ENCODE measurements around the gene QRSL1.
"Not testable (repeated sequence)": the region's sequence is repeated elsewhere in the genome, so short reads cannot be mapped to it uniquely, and the experiment has no call there.

QRSL1 gene

GRCh38 chr6:106619223-106619622 lies 10.2 kb upstream of the QRSL1 start:
- no peak overlapping the region for H3K27ac ChIP-seq
- TF ChIP-seq CTCF (IDR thresholded peaks at IDR 0.05; ENCODE audit: low read depth, low read length) = no peak
- DNase-seq = no peak
- H3K36me3 ChIP-seq = no peaks in the 10 kb centered on the region
- H3K27me3 ChIP-seq (ENCODE audit: insufficient read depth, low read depth, severe bottlenecking) = no peaks in the 10 kb centered on the region
- no peaks in the 10 kb centered on the region for H3K9me3 ChIP-seq (ENCODE audit: severe bottlenecking)
- H3K4me3 ChIP-seq (ENCODE audit: low read depth, low read length) = no peak overlapping the region

GRCh38 chr6:106620931-106621672 lies 8.3 kb upstream of the QRSL1 start:
- no peaks in the 10 kb centered on the region for H3K27me3 ChIP-seq (ENCODE audit: insufficient read depth, low read depth, severe bottlenecking)
- no peak overlapping the region for H3K4me3 ChIP-seq (ENCODE audit: low read depth, low read length)
- no peaks in the 10 kb centered on the region for H3K36me3 ChIP-seq
- no peak for DNase-seq
- H3K27ac ChIP-seq = no peak overlapping the region
- no peaks in the 10 kb centered on the region for H3K9me3 ChIP-seq (ENCODE audit: severe bottlenecking)
- TF ChIP-seq CTCF (IDR thresholded peaks at IDR 0.05; ENCODE audit: low read depth, low read length) = no peak

- no peak for TF ChIP-seq CTCF (IDR thresholded peaks at IDR 0.05; ENCODE audit: low read depth, low read length)
- Histone ChIP-seq H3K9me3 (ENCODE audit: severe bottlenecking) (no peaks in the 10 kb centered on the region), H3K4me3 (ENCODE audit: low read depth, low read length) (no peak overlapping the region), H3K27me3 (ENCODE audit: insufficient read depth, low read depth, severe bottlenecking) (no peaks in the 10 kb centered on the region), H3K27ac (no peak overlapping the region), H3K36me3 (no peaks in the 10 kb centered on the region)
- DNase-seq = no peak
Observed at GRCh38 chr6:106622412-106622811, 7.0 kb upstream of the QRSL1 start.

GRCh38 chr6:106623039-106623438 lies 6.3 kb upstream of the QRSL1 start:
- no peak for DNase-seq
- Histone ChIP-seq H3K27me3 (ENCODE audit: insufficient read depth, low read depth, severe bottlenecking) (no peaks in the 10 kb centered on the region), H3K9me3 (ENCODE audit: severe bottlenecking) (no peaks in the 10 kb centered on the region), H3K27ac (no peak overlapping the region), H3K36me3 (no peaks in the 10 kb centered on the region), H3K4me3 (ENCODE audit: low read depth, low read length) (no peak overlapping the region)
- TF ChIP-seq CTCF (IDR thresholded peaks at IDR 0.05; ENCODE audit: low read depth, low read length) = no peak

GRCh38 chr6:106626485-106626884 lies 2.9 kb upstream of the QRSL1 start:
- no peaks in the 10 kb centered on the region for H3K27me3 ChIP-seq (ENCODE audit: insufficient read depth, low read depth, severe bottlenecking)
- H3K36me3 ChIP-seq = no peaks in the 10 kb centered on the region
- no peak for DNase-seq
- H3K27ac ChIP-seq = no peak overlapping the region
- no peak for TF ChIP-seq CTCF (IDR thresholded peaks at IDR 0.05; ENCODE audit: low read depth, low read length)
- no peaks in the 10 kb centered on the region for H3K9me3 ChIP-seq (ENCODE audit: severe bottlenecking)
- H3K4me3 ChIP-seq (ENCODE audit: low read depth, low read length) = no peak overlapping the region

GRCh38 chr6:106627760-106628159 lies 1.6 kb upstream of the QRSL1 start:
- H3K9me3 ChIP-seq (ENCODE audit: severe bottlenecking); H3K27ac ChIP-seq; H3K27me3 ChIP-seq (ENCODE audit: insufficient read depth, low read depth, severe bottlenecking); H3K36me3 ChIP-seq; DNase-seq; H3K4me3 ChIP-seq (ENCODE audit: low read depth, low read length): not testable (repeated sequence)
